Measurements from ENCODE around the gene HSPBP1.

DNA sequence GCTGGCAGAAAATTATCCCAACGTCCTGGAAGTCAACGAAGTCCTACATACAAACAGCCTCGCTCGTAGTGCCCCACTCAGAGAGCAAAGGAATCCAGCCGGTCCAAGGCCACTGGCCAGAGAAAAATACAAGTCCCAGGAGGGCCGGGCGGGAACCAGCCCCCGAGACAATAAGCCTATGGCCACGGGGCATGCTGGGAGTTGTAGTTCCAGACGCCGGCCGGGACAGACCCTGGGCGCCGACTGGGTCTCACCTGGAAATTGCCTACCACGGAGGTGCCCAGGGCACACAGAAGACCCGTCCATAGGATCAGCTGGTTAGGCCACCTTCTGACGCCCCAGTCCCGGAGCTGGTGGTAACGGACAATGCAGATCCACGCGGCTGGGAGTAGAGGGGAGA is 39.9 kb upstream of the HSPBP1 start:
- TF ChIP-seq EP300 (IDR thresholded peaks at IDR 0.05; ENCODE audit: low read length) (no peak), FOXJ3 (CRISPR knock-in tag; IDR thresholded peaks at IDR 0.05) (no peak), FOS (IDR thresholded peaks at IDR 0.05; ENCODE audit: extremely low read depth, insufficient read length) (no peak), MIER1 (IDR thresholded peaks at IDR 0.05; ENCODE audit: low read depth) (no peak), THAP7 (CRISPR knock-in tag; IDR thresholded peaks at IDR 0.05) (no peak), ZFX (CRISPR knock-in tag; IDR thresholded peaks at IDR 0.05) (no peak), TEAD1 (CRISPR knock-in tag; IDR thresholded peaks at IDR 0.05) (no peak), SP1 (CRISPR knock-in tag; IDR thresholded peaks at IDR 0.05) (no peak), CEBPB (tag; IDR thresholded peaks at IDR 0.05) (no peak)
- TF ChIP-seq, protein P1, sequence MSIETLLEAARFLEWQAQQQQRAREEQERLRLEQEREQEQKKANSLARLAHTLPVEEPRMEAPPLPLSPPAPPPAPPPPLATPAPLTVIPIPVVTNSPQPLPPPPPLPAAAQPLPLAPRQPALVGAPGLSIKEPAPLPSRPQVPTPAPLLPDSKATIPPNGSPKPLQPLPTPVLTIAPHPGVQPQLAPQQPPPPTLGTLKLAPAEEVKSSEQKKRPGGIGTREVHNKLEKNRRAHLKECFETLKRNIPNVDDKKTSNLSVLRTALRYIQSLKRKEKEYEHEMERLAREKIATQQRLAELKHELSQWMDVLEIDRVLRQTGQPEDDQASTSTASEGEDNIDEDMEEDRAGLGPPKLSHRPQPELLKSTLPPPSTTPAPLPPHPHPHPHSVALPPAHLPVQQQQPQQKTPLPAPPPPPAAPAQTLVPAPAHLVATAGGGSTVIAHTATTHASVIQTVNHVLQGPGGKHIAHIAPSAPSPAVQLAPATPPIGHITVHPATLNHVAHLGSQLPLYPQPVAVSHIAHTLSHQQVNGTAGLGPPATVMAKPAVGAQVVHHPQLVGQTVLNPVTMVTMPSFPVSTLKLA (conservative IDR thresholded peaks at IDR 0.05): no peak
